Endometrial microvascular endothelial cells (primary cell): ENCODE results near the gene BANF2. TPM values are rescaled to one million over a fixed set of nuclear protein-coding genes. Genes with fewer than 3 reads are reported as not detected.
"Not testable (repeated sequence)": the region's sequence is repeated elsewhere in the genome, so short reads cannot be mapped to it uniquely, and the experiment has no call there.

Experiments used
- in situ Hi-C: cut with HindIII; loops from 2 replicates; pipeline ENCODE4 v1.10.0; 2017; ENCODE audit warnings: low sequenced_read_pairs, low pct_unique_long_range_greater_than_20kb; ENCODE audit errors: inconsistent ontology term
- total RNA-seq: library from RNA; depleted of rRNA; stranded (reverse); fragments of >200 nt; gene quantifications from one replicate; pipeline ENCODE4 v1.2.3, GENCODE V29; 2015; ENCODE audit errors: inconsistent ontology term

The BANF2 gene
- total RNA-seq, 1 donor from 2014 or later: not detected

DNA sequence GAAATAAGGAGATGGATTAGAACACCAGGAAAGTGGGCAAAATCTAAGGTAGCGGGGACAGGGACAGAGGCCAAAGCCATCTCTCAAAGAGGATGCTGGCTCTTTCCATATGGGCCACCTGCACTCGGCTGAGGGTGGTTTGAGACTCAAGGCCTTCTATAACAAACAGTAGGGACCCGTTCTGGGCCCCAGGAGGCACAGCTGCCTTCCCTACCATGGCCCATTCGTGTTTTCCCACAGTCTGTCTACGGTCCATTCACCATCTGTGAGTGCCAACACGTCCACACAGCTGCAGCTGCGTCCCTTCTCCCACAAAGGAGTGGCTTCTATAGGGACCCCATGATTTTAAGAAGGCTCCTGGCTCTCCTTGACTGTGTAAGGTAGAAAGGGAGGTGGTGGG is 871 bp downstream of the BANF2 start:
- in situ Hi-C loops: no loop called here

DNA sequence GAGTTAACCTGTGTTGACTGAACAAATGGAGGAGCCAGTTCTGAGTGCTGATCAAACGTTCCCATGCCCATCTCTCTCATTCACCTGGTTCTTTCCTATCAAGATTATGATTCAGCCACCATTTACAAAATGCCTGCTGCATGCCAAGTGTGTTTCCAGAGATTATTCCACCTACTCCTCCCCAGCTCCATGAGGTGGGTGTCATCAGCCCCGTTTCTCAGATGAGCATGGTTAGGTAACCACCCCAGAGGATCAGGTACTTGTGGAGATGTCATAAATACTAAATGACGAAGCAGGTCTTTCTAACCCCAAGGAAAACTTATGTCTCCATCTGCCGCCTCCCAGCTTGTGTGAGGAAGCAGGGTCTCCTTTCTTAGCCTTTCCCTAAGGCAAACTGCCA is 2.1 kb downstream of the BANF2 start:
- in situ Hi-C loops: no loop called here

DNA sequence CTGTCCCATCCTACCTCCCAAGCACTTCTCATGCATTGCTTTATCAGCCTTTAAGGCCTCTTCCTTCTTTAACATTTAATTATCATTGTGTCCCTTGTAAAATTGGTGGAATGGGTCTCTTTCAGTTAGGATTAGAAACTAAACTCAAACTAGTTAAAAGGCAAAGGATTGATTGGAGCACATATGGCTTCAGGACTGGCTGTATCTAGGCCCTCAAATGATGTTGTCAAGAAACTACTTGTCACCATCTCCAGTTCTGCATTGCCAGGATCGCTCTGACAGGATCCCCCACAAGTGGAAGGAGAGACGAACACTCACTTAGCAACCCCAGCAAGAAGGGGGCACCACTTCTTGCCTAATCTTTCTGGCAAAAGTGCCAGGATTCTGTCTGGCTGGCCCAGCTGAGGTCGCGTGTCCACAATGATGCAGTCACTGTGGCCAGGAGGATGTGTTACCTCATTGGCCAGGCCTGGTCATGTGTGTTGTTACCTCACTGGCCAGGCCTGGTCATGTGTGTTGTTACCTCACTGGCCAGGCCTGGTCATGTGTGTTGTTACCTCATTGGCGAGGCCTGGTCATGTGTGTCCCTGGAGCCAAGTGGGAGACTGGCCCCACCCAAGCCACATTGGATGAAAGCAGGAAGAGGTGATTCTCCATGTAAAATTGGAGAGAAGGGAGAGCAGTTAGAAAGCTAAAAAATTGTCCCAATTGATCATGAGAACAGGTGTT is 5.0 kb downstream of the BANF2 start:
- in situ Hi-C loops: no loop called here

DNA sequence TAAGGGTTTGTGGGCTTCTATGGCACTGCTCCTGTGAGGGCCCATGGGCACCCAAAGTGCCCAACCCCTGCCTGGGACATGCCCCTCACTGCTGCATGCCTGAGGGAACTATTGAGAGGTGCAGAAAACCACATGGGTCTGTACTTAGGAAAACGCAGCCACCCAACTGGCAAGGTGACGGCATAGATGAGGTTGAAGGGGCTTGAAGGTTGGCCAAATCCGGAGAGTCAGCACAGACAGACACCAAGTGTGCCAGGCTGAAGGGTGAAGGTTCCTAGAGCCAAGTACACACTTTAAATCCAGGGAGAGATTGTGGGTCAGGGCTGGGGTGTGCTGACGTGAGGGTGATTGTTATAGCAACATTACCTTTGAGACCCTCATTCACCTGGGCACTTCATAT is 6.2 kb downstream of the BANF2 start:
- in situ Hi-C loops: no loop called here

DNA sequence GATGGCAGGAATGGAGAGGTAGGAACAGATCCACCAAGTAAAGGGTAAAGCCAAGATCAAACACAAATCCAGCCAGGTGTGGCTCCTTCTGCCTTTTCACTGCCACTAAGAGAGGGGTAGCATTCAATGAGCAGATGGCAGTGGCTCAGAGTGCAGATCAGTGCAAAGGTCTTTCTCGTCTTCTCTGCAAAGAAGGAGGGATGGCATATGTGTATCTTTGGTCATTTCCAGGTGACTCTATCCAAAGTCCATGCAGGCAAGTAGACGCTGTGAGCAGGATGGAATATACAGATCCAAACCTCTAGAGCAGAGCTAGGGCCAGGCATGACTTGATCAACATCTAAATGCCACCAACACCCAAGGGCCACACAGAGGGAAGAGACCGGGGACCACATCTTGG is 6.9 kb downstream of the BANF2 start:
- in situ Hi-C loops: no loop called here

DNA sequence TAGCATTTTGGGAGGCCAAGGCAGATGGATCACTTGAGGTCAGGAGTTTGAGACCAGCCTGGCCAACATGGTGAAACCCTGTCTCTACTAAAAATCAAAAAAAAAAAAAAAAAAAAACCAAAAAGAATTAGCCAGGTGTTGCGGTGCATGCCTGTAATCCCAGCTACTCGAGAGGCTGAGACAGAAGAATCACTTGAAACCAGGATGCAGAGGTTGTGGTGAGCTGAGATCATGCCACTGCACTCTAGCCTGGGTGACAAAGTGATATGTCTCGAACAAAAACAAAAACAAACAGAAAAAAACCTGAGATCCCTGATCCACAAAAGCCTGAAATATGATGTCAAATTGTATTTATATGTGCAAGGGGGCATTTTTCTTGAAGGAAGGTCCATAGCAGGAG is 8.2 kb downstream of the BANF2 start:
- in situ Hi-C loops: not testable (repeated sequence)

DNA sequence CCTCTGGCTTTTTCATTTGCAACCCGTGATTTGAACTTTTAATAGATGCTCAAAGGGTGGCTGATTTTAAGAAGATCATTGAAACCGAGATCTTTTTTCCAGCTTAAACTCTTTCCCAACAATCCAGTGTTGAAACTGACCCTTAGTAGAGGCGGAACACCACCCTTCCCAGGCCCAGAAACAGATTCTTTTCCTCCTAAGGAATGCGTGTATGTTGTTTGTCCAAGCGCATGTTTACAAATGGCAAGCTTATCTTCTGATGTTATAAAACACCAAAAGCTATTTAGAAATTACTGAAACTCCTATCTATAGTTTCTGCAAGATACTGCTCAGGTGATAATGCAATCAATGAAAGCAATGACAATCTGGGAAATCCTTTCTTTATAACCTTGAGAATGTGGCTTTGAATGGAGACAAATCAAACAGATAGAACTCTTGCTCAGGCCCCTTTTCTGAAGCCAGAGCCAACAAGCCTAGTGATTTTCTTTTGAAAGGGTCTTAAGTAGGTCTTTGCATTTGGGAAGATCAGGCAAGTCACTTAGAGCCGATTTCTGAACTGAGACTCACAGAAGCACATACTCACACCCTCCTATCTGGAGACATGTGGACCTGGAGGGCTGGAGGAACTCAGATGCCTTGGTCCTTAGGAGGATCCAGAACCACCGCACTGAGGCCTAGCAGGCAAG is 9.1 kb downstream of the BANF2 start:
- in situ Hi-C loops: no loop called here

DNA sequence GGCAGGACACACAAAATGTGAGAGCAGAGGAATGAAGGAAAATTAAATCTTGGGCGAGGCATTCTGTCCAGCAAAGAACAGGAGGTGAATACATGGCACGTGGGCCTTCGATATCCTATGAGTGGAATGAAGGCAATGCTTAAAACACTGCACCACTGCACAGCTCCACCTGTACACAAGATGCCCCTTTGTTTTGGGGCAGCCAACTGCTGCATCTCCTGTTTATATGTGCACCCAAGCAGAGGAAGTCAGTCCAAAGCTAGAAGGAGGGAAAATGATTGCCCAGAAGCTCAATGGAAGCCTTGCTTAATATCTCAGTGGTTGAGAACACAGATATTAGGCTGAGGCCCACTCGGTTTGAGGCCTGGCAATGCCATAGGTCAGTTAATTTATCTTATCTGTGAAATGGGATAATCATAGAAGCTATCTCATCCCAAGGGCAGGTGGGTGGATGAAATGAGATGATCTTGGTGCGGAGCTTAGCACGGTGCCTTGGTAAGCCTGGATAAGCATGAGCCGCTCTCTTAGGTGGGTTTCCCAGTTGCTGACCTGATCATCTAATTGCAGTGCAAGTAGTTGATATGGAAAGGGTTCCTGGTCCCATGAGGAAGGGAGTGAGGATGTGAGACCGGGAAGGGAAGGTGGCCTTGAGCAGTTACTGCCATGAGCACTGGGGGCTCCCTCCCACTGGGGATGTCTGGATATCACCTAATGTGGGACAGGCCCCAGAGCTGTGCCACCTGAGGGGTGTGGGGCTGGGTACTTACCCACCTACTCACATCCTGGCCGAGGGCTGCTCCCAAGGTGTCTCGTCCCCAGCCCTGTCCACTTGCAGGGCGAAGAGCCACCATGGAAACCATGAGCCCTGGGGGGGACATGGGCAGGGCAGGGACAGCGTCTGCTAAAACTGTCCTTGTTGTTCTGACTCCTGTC is 9.9 kb downstream of the BANF2 start:
- in situ Hi-C loops: no loop called here

DNA sequence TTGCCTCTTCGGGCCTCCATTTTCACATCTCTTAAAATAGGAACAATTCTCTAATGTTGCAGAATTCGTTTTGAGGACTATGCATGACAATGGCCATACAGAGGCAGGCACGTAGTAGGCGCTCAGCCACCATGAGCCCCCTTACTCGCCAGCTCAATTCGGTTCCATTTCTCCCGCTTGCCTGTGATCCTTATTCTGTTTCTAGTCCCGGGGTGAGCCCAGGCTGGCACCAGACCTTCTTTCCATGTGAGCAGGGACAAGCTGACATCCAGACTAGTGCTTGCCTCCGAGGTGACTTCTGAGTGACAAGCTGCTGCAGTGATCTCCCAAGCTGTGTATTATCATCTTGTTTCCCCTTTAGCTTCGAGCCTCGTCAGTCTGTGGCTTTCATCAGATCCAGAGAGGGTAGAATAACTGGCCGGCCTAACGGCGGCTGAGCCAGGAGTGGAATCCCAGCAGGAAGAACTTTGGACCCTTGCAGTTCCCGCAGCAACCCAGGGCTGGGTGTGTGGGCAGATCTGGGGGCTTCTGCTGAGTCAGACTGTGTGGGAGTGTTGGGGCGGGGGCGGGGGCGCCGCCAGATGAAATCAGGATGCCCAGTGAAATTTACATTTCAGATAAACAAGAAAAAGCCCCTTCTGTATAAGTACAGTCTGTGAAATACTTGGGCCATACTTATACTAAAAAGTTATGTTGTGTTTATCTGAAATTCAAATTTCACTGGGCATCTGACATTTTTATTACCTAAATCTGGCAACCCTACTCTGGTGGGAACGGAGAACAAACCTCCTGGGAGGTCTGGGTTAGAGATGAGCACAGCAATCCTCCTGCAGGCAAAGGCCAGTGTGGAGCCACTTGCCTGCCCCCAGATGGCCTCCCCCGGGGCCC is 10.9 kb downstream of the BANF2 start:
- in situ Hi-C loops: no loop called here

DNA sequence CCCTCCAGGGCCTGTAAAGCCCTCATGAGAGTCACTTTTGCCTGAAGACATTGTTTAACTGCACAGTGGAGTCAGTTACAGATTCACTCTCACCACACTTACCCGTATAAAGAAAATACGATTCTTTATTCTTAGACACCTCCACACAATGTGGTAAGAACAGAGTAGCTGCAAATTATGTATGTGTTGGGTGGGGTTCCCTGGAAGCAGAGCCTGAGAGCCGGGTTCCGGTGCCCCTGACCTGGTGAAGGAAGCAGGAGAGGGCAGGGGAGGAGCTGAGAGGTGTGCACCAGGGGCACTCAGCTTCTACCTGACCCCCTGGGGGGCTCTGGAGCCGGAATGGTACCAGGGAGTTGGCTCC is 11.5 kb downstream of the BANF2 start:
- in situ Hi-C loops: no loop called here

DNA sequence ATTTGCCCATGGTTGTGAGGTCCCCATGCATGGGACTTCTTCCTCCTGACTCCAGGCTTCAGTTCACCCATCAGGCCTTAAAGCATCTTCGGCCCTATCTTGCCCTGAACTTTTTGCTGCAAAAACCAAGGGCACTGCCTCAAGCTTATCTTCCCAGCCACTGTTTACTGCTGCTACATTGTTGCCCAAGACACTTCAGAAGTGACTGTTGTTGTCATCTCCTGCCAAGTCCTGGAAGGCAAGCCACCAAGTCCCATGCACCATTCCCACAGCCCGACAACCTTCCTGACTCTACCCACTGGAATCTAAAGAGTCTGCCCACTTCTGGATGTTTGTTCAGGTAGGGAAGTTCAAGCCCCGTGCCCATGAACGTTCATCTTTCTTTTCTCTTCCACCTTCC is 12.4 kb downstream of the BANF2 start:
- in situ Hi-C loops: no loop called here

DNA sequence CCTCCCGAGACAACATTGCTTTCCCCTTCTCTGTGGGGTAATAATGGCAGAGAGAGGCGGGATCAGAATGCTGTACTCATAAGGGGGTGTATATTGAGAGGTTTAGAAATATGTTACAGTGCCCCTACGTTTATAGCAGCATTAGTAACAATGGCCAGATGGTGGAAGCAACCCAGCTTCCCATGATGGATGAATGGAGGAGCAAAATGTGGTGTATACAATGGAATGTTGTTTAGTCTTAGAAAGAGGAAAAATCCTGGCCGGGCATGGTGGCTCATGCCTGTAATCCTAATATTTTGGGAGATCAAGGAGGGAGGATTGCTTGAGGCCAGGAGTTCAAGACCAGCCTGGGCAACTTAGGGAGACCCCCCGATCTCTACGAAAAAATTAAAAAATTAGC is 12.9 kb downstream of the BANF2 start:
- in situ Hi-C loops: no loop called here

DNA sequence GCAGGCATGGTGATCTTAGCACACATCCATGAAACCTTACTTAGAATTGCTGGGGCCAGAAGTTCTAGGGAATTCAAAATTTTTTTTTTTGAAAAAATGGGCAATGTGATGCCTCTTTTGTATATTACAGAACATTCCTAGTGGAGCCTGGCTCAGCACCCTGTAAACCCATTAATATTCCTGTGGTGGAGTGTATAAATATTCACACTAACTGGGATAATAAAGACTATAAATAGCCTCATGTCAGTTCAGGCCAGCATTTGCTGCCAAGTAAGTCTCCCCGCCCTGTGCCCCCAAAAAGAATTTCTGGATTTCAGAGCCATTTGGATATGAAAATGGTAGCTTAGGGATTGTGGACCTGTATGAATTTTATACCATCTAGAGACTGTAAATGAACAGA is 14.8 kb downstream of the BANF2 start:
- in situ Hi-C loops: no loop called here

DNA sequence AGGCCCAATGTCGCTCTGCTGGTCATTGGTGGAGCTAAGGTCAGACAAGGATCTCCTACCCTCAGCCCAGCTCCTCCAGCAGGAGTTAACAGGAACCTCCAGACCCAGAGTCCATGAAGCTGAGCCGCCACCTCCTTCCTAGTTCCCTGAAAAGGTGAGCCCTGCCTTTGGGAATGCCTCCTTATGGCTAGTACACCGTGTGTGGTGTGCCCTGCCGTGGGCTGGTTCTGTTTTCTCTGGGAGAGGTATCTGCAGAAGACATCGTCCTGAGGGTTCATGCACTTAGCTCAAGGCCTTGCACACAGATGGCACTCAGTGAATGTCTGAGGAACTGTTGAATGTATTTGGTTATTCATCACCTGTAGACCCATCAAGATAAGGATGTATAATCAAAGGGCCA is 15.3 kb downstream of the BANF2 start:
- in situ Hi-C loops: no loop called here

DNA sequence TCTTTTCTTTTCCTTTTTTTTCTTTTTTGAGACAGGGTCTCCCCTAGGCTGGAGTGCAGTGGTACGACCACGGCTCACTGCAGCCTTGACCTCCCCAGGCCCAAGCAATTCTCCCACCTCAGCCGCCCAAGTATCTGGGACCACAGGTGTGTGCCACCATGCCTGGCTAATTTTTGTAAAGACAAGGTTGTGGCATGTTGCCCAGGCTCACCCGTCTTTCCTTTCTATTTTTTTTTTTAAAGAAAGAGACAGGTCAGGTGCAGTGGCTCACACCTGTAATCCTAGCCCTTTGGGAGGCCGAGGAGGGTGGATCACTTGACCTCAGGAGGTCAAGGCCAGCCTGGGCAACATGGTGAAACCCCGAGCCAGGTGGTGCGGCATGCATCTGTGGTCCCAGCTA is 16.6 kb downstream of the BANF2 start:
- in situ Hi-C loops: no loop called here

DNA sequence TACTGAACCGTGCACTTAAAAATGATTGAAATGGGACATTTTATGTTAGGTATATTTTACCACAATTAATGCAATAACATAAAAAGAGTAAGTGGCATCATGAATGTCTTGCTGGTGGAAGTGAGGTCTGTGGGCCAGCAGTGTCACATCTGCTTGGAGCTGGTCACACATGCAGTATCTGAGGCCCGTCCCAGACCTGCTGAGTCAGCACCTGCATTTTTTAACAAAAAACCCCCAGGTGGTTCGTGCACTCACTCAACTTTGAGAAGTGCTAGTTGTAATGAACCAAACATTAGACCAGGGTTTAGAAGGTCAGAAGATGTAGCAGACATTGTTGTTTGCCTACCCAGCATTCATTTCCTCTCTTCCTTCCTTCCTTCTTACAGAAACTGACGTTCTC is 21.0 kb downstream of the BANF2 start:
- in situ Hi-C loops: no loop called here

DNA sequence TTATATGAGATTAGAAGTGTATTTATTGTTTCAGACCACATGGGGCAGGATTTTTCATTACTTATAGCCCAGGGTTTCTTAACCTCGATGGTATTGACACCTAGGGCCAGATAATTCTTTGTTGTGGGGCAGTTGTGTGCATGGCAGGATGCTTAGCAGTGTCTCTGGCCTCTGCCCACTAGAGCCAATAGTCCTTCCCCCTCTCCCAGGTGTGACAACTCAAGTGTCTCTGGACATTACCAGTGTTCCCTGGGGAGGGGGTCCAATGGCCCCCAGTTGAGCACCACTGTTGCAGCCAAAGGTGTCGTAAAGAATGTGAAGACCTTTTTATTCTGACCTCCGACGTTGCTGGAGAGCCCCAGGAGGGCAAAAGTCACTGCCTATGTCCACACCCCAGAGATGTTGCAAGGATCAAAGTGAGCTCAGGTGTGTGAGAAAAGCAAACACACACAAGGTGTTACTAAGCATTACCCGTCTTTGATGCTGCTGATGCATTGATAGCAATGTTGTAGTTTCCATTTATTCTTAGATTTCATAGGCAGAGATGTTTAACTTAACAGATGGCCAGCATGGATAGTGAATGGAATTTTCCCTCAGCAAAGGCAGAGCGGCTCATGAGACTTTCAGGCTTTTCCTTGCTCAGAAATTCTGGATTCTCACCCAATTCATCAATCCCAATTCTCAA is 22.2 kb downstream of the BANF2 start:
- in situ Hi-C loops: no loop called here

DNA sequence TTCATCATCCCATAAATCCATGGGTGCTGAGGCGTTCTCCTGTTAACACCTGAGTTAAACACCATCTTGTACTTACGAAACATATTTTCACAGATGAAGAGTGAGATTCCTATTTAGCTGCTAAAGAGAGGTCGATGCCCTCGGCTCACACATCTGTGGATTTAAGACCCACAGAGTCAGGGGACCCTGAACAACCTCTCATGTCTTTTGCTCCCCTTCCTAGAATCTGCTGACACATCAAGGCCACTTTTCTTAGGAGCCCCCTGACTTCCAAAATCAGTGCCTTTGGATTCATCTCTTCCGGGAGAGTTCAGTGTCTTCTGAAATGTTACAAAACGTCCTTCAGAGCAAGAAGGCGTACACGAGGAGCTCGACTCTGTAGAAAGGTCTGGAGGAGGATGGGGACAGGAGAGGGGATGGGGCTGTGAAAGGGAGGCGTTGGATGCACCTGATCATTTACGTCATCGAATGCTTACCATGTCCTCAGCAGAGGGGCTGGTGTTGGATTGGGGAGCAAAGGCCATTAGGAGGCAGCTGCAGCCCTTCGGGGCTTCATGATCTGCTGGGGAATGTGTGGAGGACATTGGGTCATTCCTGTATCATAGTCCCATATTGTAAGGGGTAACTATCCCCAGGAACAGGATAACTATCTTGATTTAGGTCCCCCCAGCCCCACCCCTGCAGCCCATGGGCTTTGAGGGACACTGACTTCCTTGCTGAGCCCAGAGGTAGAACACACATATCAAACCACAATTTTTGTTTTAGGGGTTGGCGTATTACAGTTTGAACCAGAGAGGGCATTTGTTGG is 22.9 kb downstream of the BANF2 start:
- in situ Hi-C loops: no loop called here
